ENCODE data around the gene NUDT16L1.

The NUDT16L1 gene

DNA sequence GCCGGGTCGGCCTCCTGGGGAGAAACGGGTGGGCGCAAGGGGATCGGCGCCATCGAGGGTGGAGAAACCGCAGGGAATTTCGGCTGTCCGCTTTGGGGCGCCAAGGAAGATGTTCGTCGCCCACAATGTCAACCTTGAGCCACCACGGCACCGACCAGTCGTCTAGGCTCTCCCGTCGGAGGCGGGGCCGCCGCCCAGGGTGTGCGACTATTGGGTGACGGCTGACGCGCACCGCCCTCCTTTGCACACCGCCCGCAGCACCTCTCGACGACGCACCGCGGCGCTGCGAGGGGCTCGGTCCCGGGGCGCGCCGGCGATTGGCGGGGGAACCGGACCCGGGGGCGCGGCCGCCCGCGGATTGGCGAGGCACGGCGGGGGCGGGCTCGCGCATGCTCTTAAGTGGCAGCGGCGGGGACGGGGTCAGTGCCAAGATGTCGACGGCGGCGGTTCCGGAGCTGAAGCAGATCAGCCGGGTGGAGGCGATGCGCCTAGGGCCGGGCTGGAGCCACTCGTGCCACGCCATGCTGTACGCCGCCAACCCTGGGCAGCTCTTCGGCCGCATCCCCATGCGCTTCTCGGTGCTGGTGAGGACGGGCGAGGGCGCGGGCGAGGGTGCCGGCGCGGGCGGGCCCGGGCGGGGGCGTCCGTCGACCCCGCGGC, at the start of gene NUDT16L1:
Gene NUDT16L1, plus strand, starts transcription at position 267 of the 660 bp plus-strand sequence. Its CDS starts 165 bp downstream, at position 432.
- DNase-seq: peak; percentile 97

DNA sequence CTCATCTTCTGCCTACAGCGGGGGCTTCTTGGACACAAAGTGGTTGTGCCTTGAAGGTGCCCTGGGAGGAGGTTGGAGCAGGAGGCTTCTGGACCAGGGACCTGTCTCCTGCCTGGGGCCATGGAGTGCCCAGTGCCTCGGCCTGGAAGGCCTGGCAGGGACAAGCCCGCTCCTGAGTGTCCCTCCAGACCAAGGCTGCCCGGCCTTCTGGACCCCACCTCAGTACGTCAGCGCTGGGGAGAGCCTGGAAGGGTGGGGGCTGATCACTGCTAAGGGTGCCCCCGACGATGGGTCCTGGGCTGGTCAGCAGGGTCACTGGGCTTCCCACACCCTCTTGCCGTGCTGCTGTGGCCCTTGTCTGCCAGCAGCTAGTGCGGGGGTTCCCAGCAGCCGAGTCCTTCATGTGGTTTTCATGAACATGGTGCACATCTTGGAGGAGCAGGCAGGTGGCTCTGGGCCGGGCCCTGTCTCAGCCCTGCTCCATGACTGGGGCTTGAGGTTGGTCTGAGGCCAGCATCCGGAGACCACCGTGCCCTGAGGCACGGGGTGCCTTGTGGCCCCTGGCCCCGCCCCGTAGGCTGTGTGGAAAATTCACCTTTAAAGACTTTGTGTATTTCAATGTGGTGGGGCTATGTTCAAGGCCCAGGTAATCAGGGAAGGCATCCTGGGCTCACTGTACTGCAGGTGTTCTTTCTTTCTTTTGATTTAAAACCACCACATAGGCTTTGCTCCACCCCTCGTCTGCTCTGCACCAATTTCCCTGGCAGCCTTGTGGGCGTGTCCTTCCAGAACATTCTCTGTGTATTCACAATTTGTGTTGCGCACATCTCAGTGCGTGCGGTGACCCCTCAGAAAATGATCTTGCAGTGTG, 46.4 kb upstream of the NUDT16L1 start:
- DNase-seq: no peak

DNA sequence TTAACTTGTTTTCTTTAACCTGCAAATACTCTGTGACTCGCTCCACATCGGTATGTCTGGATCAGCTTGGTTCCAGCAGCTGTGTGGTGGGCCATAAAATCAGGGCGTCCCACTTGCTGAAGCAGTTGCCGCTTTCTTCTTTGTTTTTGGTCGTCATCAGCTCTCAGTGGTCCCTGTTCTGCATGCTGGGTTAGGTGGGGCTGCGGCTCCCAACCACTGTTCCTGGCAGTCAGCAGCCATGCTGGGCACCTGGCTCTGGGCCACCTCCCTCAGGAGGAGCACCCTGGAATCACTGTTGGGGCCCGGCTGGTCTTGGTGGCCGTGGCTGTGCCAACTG, 45.8 kb upstream of the NUDT16L1 start:
- no peak for DNase-seq

DNA sequence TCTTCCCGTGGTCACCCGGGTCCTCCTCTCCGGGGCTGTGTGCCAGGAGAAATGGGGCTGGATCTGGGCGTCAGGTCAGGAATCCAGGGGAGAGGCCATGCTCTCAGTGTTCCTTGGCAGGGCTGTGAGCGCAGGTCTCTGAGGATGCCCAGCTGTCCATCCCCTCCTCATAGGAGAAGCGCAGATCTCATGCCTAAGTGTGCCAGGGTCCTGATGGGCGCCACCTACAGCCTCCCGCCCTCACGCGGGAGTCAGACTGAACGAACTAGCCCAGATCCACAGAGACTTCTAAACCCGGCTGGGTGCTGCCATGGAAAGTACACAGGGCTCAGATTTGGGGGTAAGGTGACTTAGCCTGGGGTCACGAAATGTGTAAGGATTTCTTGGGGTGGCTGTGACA, 44.4 kb upstream of the NUDT16L1 start:
- DNase-seq: no peak

DNA sequence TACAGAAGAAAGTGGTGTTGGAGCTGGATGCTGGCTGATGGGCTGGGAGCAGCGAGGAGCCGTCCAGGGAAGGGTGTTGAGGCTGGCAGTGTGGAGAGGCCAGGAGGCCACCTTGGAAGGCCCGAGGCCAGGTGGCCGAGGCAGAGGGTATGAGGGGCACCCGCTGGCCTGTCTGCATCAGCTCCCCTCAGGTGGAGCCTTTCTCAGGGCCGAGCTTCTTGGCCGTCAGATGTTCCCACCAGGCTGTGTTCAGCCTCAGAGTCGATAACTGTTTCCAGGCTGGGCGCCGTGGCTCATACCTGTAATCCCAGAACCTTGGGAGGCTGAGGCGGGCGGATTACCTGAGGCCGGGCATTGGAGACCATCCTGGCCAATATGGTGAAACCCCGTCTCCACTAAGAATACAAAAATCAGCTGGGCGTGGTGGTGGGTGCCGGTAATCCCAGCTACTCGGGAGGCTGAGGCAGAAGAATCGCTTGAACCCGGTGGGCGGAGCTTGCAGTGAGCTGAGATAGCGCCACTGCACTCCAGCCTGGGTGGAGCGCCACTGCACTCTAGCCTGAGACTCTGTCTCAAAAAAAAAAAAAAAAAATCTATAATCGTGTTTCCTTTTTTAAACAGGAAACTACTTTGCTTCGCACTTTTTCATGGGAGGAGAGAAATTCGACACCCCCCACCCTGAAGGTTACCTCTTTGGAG, 43.5 kb upstream of the NUDT16L1 start:
- DNase-seq: no peak

DNA sequence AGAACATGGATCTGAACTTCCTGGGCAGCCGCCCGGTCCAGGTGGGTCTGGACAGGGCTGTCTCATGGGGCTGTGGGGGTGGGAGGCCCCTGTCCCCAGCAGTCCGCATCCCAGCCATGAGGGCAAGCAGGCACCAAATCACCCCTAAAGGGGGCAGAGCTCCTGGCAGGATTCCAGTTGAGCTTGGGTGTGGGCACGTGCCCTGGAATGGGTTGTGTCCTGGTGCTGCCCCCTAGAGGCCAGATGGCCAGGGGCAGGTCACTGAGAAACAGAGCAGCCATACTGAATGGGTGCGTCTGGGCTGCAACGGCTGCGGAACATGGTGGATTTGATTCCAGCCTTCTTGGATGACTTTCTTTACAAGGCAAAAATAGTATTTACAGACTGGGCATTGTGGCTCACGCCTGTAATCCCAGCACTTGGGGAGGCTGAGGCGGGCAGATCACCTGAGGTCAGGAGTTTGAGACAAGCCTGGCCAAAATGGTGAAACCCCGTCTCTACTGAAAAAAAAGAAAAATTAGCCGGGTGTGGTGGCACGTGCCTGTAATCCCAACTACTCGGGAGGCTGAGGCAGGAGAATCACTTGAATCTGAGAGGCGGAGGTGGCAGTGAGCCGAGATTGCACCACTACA, 42.8 kb upstream of the NUDT16L1 start:
- peak; percentile 49 for DNase-seq

DNA sequence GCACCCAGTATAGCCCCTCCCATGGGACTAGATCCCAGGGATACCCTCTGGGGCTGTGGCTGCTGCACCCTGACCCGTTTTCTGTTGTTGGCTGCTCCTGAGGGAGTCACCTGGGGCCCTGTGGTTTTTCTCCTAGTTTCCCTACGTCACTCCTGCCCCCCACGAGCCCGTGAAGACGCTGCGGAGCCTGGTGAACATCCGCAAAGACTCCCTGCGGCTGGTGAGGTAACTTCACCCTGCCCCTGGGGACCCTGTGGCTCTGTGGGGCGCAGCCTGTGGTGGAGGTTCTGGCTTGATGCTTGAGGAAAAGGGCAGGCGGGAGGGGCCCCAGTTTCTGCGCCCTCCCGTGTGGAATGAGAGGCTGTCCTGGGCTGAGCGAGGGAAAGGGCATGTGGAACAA, 41.5 kb upstream of the NUDT16L1 start:
- DNase-seq: no peak

DNA sequence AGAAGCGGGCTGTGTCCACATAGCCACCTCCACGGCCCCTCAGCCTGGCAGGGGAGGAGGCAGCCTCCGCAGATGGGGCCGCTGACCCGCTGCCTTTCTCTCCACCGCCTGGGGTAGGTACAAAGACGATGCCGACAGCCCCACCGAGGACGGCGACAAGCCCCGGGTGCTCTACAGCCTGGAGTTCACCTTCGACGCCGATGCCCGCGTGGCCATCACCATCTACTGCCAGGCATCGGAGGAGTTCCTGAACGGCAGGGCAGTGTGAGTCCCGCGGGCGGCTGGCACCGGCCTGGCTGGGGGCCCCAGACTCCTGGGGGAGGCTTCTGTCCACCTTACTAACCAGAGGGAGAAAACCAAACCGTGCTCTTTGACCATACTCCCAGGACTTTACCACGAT, 40.8 kb upstream of the NUDT16L1 start:
- DNase-seq: no peak

DNA sequence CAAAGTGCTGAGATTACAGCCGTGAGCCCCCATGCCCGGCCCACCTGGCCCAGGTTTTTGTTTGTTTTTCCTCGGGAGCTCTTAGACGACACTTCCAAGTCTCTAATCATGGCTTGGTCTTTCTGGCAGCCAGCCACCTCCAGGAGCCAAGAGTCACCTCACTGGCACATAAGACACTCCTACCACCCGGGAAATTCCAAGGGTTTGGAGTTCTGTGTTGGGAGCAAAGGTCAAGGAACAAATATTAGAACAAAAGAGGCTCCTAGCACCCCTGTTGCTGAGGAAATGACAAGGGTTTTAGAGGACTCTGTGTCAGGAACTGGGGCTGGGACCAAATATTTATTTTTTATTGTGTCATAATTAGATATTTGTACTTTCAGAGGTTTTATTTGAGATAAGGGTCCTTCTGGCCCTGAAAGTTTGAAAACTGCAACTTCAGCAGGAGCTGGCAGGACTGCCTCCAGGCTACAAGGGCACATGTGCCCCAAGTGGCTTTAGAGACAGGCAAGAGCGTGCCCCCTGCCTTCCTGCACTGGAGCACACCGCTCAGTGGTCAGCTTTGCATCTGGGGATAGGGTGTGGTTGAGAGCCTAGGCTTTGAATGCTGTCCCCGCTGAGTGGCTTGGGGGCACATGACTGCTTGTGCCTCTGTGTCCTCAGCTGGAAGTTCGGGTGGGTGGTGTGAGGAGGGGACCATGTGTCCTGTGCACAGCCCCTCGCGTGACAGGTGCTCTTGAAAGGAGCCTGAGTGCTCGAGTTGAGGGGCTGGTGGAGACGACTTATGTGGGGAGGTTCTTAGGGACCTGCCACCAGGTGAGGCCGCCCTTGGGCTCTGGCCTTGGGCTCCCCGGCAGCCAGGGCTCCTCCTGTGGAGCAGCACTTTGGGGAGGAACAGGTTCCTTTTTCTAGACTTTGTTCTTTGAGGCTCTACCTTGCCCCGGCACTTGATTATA, 39.1 kb upstream of the NUDT16L1 start:
- DNase-seq: no peak

DNA sequence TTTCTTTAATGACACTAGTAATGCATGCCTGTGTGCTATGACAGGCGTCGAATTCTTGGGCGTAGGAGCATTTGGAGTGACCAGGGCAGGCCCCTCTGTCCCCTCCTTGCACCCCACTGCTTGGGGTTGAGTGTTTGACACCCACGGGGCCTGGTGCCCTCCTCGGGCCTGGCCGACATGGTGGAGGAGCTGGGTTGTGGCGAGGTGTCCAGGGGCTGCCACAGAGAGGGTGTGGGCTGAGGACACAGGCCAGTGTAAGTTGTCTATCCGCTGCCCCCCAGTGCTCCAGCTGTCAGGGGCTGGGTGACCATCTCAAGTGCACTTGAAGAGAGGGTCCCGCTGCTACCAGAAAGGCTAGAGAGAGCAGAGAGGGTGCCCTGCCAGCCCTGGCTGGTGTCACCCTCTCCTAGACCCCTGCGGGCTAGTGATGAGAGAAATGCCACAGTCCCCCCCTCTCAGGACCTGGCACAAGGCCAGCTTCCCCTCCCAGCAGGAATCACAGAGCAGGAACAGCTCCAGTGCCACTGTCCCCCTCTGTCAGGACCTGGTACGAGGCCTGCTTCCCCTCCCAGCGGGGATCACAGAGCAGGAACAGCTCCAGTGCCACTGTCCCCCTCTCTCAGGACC, 38.3 kb upstream of the NUDT16L1 start:
- DNase-seq: no peak

DNA sequence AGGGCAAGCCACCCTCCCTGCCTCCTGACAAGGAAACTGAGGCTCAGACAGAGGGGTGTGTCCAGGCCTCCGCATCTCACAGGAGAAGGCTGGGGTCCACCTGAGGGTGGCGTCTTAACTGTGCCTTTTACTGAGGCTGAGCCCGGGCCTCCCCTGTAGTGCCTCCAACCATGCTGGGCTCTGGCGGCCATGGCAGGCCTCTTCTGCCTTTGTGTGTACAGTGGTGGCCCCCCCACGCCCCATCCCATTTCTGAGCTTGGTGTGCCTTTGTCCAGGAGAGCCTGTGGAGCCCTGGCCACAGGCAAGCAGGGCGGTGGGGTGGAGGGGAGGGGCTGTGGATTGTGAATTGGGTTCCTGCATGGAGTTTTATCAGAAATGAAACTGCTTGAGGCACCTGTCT, 37.6 kb upstream of the NUDT16L1 start:
- DNase-seq: no peak

DNA sequence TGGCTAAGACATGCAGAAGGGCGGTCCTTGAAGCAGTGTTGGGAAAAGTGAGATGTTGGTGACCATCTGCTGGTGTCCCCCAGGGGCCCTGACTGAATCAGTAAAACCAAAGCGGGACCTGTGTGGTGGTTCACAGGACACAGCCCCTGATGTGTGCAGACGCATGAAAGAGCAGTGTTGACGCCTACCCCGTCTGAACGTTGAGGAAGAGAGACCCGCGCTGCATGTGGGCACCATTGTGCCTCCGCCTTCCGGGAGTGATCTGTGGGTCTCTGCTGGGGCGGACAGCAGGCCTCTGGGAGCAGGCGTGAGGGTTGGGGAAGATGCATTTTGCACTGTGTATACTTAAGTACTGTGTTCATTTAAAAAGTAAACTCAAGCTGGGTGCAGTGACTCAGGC, 37.1 kb upstream of the NUDT16L1 start:
- DNase-seq: no peak

DNA sequence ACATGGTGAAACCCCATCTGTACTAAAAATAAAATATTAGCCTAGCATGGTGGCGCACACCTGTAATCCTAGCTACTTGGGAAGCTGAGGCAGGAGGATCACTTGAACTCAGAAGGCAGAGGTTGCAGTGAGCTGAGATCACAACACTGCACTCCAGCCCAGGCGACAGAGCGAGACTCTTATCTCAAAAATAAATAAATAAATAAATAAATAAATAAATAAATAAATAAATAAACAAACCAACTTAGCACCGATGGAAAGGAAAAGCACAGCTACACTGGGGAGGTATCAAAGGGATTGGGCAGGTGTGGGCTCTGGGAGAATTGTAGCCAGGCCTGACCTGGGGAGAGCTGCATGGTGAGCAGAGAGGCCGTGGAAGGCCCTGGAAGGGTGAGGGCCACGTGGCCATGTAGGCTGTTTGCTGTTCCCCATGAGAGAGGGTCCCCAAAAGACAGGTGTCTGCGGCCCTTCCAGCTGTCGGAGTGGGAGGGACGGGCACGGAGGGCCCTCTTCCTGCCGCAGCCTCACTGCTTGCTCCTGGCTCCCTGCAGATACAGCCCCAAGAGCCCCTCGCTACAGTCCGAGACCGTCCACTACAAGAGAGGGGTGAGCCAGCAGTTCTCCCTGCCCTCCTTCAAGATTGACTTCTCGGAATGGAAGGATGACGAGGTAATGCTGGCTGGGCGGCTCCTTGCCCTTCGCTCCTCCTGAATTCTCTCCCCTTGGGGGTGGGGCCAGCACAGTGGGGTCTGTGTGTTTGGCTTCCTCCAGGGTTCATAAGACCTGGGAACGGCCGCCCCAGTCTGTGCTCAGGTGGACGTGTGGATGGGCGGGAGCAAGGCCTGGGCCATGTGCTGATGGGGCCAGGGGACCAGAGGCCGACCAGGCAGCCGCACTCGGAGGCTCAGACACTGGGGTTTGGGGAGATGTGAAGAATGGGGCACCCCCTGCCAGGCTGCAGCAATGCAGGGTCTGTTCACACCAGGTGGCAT, 36.4 kb upstream of the NUDT16L1 start:
- DNase-seq: no peak

DNA sequence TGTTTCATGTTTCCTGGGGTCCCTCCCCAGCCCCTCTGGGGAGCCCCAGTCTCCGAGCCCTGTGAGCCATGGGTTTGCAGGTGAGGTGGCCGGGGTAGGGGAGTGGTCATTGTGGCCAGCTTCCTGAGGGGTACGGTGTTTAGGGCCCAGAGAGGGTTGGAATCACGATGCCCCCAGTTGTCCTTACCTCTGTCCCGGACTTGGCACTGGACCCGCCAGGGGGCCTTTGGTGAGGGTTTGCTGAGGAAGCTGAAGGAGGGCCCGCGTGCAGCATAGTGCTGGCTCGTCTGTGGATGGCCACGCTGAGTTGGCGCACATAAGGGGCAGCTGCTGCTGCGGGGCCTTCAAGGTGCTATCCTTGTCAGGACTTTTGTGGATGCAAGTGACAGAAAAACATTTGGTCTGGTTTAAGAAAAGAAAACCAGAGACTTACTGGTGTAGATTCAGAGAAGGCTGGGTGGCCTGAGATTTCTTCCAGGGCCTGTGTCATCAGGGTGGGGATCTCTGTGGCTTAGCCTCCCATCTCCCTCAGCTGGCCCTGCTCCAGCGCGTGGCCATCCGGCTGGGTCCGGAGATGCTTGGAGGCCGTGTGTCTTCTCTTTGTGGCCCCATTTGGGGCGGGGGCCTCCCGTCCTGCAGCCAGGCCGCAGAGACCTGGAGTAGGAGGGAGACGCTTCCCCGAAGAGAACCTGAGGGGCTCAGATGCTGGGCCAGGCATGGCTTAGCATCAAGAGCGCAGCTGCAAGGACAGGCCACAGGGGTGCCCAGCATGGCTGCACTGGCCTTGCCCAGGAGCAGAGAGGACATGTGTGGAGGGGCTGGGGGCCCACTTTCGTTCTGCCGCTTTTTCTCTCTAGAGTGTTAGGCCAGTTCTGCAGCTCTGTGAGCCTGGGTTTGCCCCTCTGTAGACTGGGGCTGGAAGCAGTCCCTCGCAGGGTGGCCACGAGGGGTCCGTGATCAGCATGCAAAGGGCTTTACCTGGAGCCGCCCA, 33.7 kb upstream of the NUDT16L1 start:
- no peak for DNase-seq

DNA sequence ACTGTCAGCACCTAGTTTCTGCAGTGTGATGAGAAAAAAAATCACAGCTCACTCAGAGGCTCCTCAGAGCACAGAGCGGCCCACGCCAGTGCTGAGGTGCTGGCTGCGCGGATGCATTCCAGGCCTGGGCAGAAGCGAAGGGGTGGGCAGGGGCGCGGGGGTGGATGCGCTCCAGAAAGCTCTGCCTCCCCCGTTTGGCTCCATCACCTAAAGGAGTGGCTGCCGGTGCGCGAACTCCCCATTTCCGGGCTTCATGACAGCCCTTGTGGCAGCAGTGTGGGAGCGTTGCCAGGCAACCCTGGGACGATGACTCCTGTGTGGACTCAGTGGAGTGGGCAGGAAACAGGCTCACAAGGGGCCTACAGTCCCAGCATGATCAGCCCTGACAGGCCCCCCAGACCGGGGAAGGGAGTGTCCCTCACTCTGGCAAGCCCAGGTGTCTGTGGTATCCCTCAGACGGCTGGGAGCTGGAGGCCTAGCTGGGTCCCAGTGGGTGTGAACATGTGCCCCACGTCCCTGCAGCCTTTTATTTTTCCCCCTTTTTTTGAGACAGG, 32.8 kb upstream of the NUDT16L1 start:
- peak; percentile 13 for DNase-seq

DNA sequence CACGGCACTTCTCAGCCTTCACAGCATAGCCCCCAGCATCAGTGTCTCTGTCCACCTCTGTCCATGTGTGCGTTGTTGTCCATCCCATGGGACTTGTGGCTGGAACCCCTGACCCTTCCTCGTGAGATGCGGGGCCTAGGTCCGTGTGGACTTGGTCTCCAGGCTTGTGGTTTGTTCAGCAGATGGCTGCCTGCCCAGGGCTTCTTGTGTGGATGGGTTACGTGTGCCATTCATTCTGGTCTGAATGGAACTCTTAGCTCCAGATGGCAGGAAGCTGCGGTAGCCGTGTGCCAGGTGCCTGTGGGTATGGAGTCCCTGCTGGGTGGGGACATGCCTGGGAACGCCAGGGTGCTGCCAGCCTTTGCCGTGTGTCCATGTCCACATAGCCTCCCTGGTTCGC, 31.7 kb upstream of the NUDT16L1 start:
- DNase-seq: no peak

DNA sequence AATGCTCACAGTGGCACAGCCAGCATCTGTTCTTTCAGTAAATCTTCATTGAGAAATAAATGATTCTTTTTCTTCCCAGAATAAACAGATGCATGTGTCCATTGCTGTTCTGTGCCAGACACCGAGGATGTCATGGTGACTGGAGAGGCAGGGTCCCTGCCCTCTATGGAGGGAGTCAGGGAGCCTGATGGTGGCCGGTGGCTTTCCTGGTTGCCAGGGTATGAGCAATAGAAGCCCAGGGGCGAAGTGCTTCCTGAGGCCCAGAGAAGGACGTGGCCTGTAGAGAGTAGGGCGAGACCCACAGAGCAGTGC, 29.9 kb upstream of the NUDT16L1 start:
- no peak for DNase-seq

DNA sequence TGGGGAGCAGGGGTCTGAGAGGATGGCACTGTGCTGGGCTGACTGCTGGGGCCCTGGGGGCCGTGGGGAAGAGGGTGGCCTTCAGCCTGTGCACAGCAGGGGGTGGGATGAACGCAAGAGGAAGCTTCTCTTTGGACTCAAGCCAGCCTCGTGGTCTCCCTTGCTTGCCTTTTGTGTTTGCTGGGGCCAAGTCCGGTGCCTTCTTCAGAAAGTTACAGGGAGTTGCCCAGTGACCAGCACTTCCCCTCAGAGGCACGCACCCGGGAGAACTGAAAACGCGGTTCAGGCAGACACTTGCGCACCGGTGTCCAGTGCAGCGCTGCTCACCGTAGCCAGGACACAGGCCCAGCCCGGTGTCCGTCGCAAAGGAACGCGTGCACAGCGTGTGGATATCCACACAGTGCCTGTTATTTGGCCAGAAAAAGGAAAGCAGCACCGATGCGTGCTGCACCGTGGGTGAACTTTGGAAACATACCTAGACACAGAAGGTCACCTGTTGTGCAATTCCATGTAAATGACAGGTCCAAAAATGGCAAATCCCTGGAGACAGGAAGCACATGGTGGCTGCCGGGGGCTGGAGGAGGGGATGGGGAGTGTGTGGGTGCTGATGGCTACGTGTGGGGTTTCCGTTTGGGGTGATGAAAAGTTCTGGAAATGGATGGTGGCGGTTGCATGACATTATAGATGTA, 29.4 kb upstream of the NUDT16L1 start:
- no peak for DNase-seq
